Measurements from ENCODE around the gene PECR.

The PECR gene

GRCh38 chr2:216071111-216071851, 10.3 kb downstream of the PECR start:
- Histone ChIP-seq H3K4me2 (ENCODE audit: low read length) (no peak overlapping the region), H3K4me1 (ENCODE audit: low read length) (peaks cover 7% of the 10 kb centered on the region), H3K27me3 (ENCODE audit: low read depth, low read length) (no peaks in the 10 kb centered on the region), H4K20me1 (ENCODE audit: insufficient read depth, low read length) (no peaks in the 10 kb centered on the region), H3K79me2 (ENCODE audit: low read length) (no peaks in the 10 kb centered on the region), H3K27ac (ENCODE audit: low read length) (no peak overlapping the region), H3K36me3 (replicated peaks; ENCODE audit: low read depth, low read length) (peaks cover 5% of the 10 kb centered on the region), H3K9me3 (ENCODE audit: insufficient read depth, low read length) (no peaks in the 10 kb centered on the region), H2AFZ (ENCODE audit: low read depth, low read length) (no peak overlapping the region), H3K4me3 (ENCODE audit: low read length) (no peak overlapping the region), H3K9ac (ENCODE audit: low read length) (no peak overlapping the region)
- TF ChIP-seq EZH2phosphoT487 (IDR thresholded peaks at IDR 0.05; ENCODE audit: low read depth) (no peak), CTCF (IDR thresholded peaks at IDR 0.05; ENCODE audit: low read depth, low read length) (no peak)

GRCh38 chr2:216070195-216070594, 11.4 kb downstream of the PECR start:
- no peaks in the 10 kb centered on the region for H4K20me1 ChIP-seq (ENCODE audit: insufficient read depth, low read length)
- H3K4me2 ChIP-seq (ENCODE audit: low read length), result no peak overlapping the region
- no peak overlapping the region for H3K9ac ChIP-seq (ENCODE audit: low read length)
- no peak overlapping the region for H3K4me3 ChIP-seq (ENCODE audit: low read length)
- peaks cover 7% of the 10 kb centered on the region for H3K4me1 ChIP-seq (ENCODE audit: low read length)
- H3K36me3 ChIP-seq (replicated peaks; ENCODE audit: low read depth, low read length), result peaks cover 6% of the 10 kb centered on the region
- no peaks in the 10 kb centered on the region for H3K9me3 ChIP-seq (ENCODE audit: insufficient read depth, low read length)
- no peaks in the 10 kb centered on the region for H3K79me2 ChIP-seq (ENCODE audit: low read length)
- TF ChIP-seq CTCF (IDR thresholded peaks at IDR 0.05; ENCODE audit: low read depth, low read length), result no peak
- TF ChIP-seq EZH2phosphoT487 (IDR thresholded peaks at IDR 0.05; ENCODE audit: low read depth), result no peak
- H3K27me3 ChIP-seq (ENCODE audit: low read depth, low read length), result no peaks in the 10 kb centered on the region
- H3K27ac ChIP-seq (ENCODE audit: low read length), result no peak overlapping the region
- no peak overlapping the region for H2AFZ ChIP-seq (ENCODE audit: low read depth, low read length)

- peaks cover 17% of the 10 kb centered on the region for H3K36me3 ChIP-seq (replicated peaks; ENCODE audit: low read depth, low read length)
- H3K9me3 ChIP-seq (ENCODE audit: insufficient read depth, low read length), result no peaks in the 10 kb centered on the region
- H3K27ac ChIP-seq (ENCODE audit: low read length), result peak overlapping the region; percentile 22; the same call in 1 of the 2 replicates
- no peaks in the 10 kb centered on the region for H3K27me3 ChIP-seq (ENCODE audit: low read depth, low read length)
- H2AFZ ChIP-seq (ENCODE audit: low read depth, low read length), result no peak overlapping the region
- no peak overlapping the region for H3K9ac ChIP-seq (ENCODE audit: low read length)
- no peaks in the 10 kb centered on the region for H3K79me2 ChIP-seq (ENCODE audit: low read length)
- H3K4me3 ChIP-seq (ENCODE audit: low read length), result no peak overlapping the region
- TF ChIP-seq CTCF (IDR thresholded peaks at IDR 0.05; ENCODE audit: low read depth, low read length) (no peak), EZH2phosphoT487 (IDR thresholded peaks at IDR 0.05; ENCODE audit: low read depth) (no peak)
- peak overlapping the region; percentile 33 for H3K4me2 ChIP-seq (ENCODE audit: low read length)
- no peaks in the 10 kb centered on the region for H4K20me1 ChIP-seq (ENCODE audit: insufficient read depth, low read length)
- H3K4me1 ChIP-seq (ENCODE audit: low read length), result peaks cover 7% of the 10 kb centered on the region
These were observed 12.6 kb downstream of the PECR start for GRCh38 chr2:216069028-216069427.

- Histone ChIP-seq H3K79me2 (ENCODE audit: low read length) (no peaks in the 10 kb centered on the region), H3K4me3 (ENCODE audit: low read length) (no peak overlapping the region), H3K36me3 (replicated peaks; ENCODE audit: low read depth, low read length) (peaks cover 12% of the 10 kb centered on the region), H3K4me1 (ENCODE audit: low read length) (peaks cover 7% of the 10 kb centered on the region), H2AFZ (ENCODE audit: low read depth, low read length) (no peak overlapping the region), H3K4me2 (ENCODE audit: low read length) (no peak overlapping the region), H3K27ac (ENCODE audit: low read length) (no peak overlapping the region), H4K20me1 (ENCODE audit: insufficient read depth, low read length) (no peaks in the 10 kb centered on the region), H3K9me3 (ENCODE audit: insufficient read depth, low read length) (no peaks in the 10 kb centered on the region), H3K9ac (ENCODE audit: low read length) (no peak overlapping the region), H3K27me3 (ENCODE audit: low read depth, low read length) (no peaks in the 10 kb centered on the region)
- no peak for TF ChIP-seq CTCF (IDR thresholded peaks at IDR 0.05; ENCODE audit: low read depth, low read length)
- no peak for TF ChIP-seq EZH2phosphoT487 (IDR thresholded peaks at IDR 0.05; ENCODE audit: low read depth)
These were observed 15.4 kb downstream of the PECR start for GRCh38 chr2:216066230-216066629.

All from OCI-LY3 (cell line).